Measurements from ENCODE around the gene CD81.
A peak's percentile ranks its signal among the peaks of the same experiment; 100 is the strongest.

DNA sequence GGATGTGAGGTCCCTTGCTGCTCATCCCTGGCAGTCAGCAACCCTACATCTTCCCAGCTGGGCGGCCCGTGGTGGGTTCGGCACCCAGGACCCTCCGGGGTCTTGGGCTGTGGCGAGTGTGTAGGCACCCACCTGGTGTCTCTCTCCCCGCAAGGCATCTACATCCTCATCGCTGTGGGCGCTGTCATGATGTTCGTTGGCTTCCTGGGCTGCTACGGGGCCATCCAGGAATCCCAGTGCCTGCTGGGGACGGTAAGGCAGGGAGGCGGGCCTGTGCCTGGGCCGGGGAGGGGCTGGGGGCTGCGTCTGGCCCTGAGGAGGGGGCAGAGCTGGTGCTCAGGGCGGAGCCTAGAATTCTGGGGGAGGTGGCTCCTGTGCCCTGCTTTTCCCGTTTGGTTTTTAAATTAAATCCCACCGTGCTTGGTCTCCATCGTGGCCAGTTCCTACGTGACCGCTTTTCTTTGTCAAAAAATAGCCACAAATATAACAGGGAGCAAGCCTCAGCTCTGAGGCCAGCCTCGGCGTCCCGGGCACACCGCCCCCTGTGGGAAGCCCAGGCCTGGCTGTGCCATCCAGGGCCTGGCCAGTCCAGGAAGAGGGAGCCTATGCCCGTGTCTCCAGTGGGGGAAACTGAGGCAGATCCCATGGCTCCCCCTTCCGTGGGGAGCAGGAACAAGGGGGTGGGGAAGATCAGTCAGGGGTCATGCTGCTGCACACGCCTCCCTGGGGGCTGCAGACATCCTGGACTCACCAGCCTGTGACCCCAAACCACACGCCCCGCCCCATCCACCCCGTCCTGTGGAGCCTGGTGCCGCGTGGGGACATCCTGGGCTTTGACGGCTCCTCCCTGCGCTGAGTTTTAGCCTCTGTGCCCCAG, 17.1 kb downstream of the CD81 start:
- TF ChIP-seq TCF7L2 (IDR thresholded peaks at IDR 0.05; ENCODE audit: low read depth, low read length), result no peak
- TF ChIP-seq, protein P1, sequence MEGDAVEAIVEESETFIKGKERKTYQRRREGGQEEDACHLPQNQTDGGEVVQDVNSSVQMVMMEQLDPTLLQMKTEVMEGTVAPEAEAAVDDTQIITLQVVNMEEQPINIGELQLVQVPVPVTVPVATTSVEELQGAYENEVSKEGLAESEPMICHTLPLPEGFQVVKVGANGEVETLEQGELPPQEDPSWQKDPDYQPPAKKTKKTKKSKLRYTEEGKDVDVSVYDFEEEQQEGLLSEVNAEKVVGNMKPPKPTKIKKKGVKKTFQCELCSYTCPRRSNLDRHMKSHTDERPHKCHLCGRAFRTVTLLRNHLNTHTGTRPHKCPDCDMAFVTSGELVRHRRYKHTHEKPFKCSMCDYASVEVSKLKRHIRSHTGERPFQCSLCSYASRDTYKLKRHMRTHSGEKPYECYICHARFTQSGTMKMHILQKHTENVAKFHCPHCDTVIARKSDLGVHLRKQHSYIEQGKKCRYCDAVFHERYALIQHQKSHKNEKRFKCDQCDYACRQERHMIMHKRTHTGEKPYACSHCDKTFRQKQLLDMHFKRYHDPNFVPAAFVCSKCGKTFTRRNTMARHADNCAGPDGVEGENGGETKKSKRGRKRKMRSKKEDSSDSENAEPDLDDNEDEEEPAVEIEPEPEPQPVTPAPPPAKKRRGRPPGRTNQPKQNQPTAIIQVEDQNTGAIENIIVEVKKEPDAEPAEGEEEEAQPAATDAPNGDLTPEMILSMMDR (IDR thresholded peaks at IDR 0.05), result peak; percentile 40; the same call in 1 of the 2 replicates
- TF ChIP-seq POLR2AphosphoS5 (IDR thresholded peaks at IDR 0.05; ENCODE audit: low read depth, low read length), result no peak
- TF ChIP-seq, protein P2, sequence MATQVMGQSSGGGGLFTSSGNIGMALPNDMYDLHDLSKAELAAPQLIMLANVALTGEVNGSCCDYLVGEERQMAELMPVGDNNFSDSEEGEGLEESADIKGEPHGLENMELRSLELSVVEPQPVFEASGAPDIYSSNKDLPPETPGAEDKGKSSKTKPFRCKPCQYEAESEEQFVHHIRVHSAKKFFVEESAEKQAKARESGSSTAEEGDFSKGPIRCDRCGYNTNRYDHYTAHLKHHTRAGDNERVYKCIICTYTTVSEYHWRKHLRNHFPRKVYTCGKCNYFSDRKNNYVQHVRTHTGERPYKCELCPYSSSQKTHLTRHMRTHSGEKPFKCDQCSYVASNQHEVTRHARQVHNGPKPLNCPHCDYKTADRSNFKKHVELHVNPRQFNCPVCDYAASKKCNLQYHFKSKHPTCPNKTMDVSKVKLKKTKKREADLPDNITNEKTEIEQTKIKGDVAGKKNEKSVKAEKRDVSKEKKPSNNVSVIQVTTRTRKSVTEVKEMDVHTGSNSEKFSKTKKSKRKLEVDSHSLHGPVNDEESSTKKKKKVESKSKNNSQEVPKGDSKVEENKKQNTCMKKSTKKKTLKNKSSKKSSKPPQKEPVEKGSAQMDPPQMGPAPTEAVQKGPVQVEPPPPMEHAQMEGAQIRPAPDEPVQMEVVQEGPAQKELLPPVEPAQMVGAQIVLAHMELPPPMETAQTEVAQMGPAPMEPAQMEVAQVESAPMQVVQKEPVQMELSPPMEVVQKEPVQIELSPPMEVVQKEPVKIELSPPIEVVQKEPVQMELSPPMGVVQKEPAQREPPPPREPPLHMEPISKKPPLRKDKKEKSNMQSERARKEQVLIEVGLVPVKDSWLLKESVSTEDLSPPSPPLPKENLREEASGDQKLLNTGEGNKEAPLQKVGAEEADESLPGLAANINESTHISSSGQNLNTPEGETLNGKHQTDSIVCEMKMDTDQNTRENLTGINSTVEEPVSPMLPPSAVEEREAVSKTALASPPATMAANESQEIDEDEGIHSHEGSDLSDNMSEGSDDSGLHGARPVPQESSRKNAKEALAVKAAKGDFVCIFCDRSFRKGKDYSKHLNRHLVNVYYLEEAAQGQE (IDR thresholded peaks at IDR 0.05; ENCODE audit: insufficient read depth in 1 of 2, low read depth in 2 of 2, low read length in 1 of 2), result no peak
